HEK293T (cell line): ENCODE data around the gene TPRA1.

Source experiments
- BHLHE40 ChIP-seq: fragments of 450-650 bp; IDR thresholded peaks from 2 replicates; pipeline ENCODE4 v1.6.1; 2016; ENCODE audit warnings: mild to moderate bottlenecking, moderate library complexity, borderline replicate concordance
- ELF4 ChIP-seq: fragments of 450-650 bp; IDR thresholded peaks from 2 replicates; pipeline ENCODE4 v1.6.1; 2017; ENCODE audit warnings: antibody characterized with exemption
- HDGF ChIP-seq: fragments of 450-650 bp; IDR thresholded peaks from 2 replicates; pipeline ENCODE4 v1.6.1; 2017; ENCODE audit warnings: antibody characterized with exemption, borderline replicate concordance
- SP1 ChIP-seq: fragments of 450-650 bp; IDR thresholded peaks from 2 replicates; pipeline ENCODE4 v1.6.1; 2017
- ZNF384 ChIP-seq: fragments of 450-650 bp; IDR thresholded peaks from 2 replicates; pipeline ENCODE4 v1.6.1; 2016

DNA sequence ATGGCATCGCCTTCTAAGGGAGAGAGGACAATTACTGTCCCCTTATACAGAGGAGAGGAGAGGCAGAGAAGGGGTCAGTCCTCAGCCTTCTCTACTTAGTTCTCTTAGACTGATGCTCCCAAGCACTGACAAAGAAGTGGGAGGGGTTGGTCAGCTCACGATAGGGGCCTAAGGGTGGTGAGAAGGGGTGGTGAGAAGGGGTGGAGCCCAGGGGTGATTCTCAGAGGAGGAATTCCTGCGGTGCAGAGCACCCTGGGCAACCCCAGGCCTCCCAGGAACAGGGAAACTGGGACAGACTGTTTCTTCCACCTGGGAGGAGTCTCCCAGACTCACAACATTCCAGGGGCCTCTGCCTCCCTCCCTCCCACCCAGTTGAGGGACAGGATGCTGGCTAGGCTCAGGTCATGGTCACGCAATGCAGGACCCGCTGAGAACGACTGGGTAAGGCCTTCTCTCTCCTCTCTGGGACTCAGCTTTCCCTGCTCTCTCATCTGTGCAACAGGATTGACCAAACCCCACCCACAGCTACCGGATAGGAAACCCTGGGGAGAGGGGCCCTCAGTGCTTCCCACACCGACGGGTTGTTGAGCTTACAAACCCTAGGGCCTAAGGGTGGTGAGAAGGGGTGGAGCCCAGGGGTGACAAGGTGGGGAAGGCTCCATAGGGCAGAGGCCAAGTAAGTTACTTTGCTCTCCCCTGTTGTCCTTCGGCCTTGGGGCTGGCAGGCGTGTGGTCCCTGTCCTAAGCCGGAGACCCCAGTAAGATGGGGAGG lies 1.5 kb downstream of the TPRA1 start:
- no peak for TF ChIP-seq ELF4
- TF ChIP-seq SP1 = no peak
- TF ChIP-seq ZNF384 = no peak
- no peak for TF ChIP-seq HDGF
- no peak for TF ChIP-seq BHLHE40
